IPS-18a (cell line): ENCODE measurements around the gene C10orf105.

Experiments used
- H3K27ac ChIP-seq: one replicate; pipeline ENCODE4 v1.5.1; 2013; ENCODE audit warnings: low read length
- H3K27me3 ChIP-seq: one replicate; pipeline ENCODE4 v1.6.1; 2013; ENCODE audit warnings: mild to moderate bottlenecking, low read length; ENCODE audit not compliant: control insufficient read depth, insufficient read depth
- H3K36me3 ChIP-seq: one replicate; pipeline ENCODE4 v1.6.1; 2013; ENCODE audit warnings: low read depth, low read length; ENCODE audit not compliant: control insufficient read depth
- H3K4me1 ChIP-seq: one replicate; pipeline ENCODE4 v1.6.1; 2013; ENCODE audit warnings: low read depth, low read length; ENCODE audit not compliant: control insufficient read depth
- H3K4me3 ChIP-seq: one replicate; pipeline ENCODE4 v1.5.1; 2013; ENCODE audit warnings: low read length
- H3K9ac ChIP-seq: one replicate; pipeline ENCODE4 v1.6.1; 2013; ENCODE audit warnings: mild to moderate bottlenecking, low read length, moderate library complexity
- H3K9me3 ChIP-seq: one replicate; pipeline ENCODE4 v1.6.1; 2013; ENCODE audit warnings: low read depth, low read length; ENCODE audit not compliant: control insufficient read depth

Gene C10orf105

GRCh38 chr10:71756311-71757191 lies 37.0 kb upstream of the C10orf105 start:
- Histone ChIP-seq H3K36me3 (no peaks in the 10 kb centered on the region), H3K9me3 (no peaks in the 10 kb centered on the region), H3K4me3 (no peak overlapping the region), H3K27me3 (no peaks in the 10 kb centered on the region), H3K9ac (no peak overlapping the region), H3K27ac (no peak overlapping the region), H3K4me1 (peaks cover 12% of the 10 kb centered on the region)

GRCh38 chr10:71755179-71755879 lies 35.8 kb upstream of the C10orf105 start:
- Histone ChIP-seq H3K4me1 (peaks cover 12% of the 10 kb centered on the region), H3K9ac (no peak overlapping the region), H3K27me3 (no peaks in the 10 kb centered on the region), H3K27ac (no peak overlapping the region), H3K9me3 (no peaks in the 10 kb centered on the region), H3K4me3 (no peak overlapping the region), H3K36me3 (no peaks in the 10 kb centered on the region)

- no peaks in the 10 kb centered on the region for H3K9me3 ChIP-seq
- H3K27ac ChIP-seq: no peak overlapping the region
- no peak overlapping the region for H3K9ac ChIP-seq
- no peak overlapping the region for H3K4me3 ChIP-seq
- no peaks in the 10 kb centered on the region for H3K27me3 ChIP-seq
- H3K4me1 ChIP-seq: peaks cover 12% of the 10 kb centered on the region
- no peaks in the 10 kb centered on the region for H3K36me3 ChIP-seq
Observed at GRCh38 chr10:71754562-71754961, 35.0 kb upstream of the C10orf105 start.

- H3K4me3 ChIP-seq: no peak overlapping the region
- no peak overlapping the region for H3K27ac ChIP-seq
- no peaks in the 10 kb centered on the region for H3K9me3 ChIP-seq
- H3K36me3 ChIP-seq: no peaks in the 10 kb centered on the region
- no peaks in the 10 kb centered on the region for H3K27me3 ChIP-seq
- H3K9ac ChIP-seq: no peak overlapping the region
- peaks cover 12% of the 10 kb centered on the region for H3K4me1 ChIP-seq
Observed at GRCh38 chr10:71753960-71754505, 34.5 kb upstream of the C10orf105 start.

- Histone ChIP-seq H3K27me3 (no peaks in the 10 kb centered on the region), H3K4me1 (peaks cover 13% of the 10 kb centered on the region), H3K9ac (no peak overlapping the region), H3K4me3 (no peak overlapping the region), H3K9me3 (no peaks in the 10 kb centered on the region), H3K27ac (no peak overlapping the region), H3K36me3 (no peaks in the 10 kb centered on the region)
Observed at GRCh38 chr10:71753091-71753959, 33.7 kb upstream of the C10orf105 start.

GRCh38 chr10:71752391-71753090 lies 33.0 kb upstream of the C10orf105 start:
- H3K27me3 ChIP-seq: no peaks in the 10 kb centered on the region
- no peaks in the 10 kb centered on the region for H3K36me3 ChIP-seq
- no peak overlapping the region for H3K4me3 ChIP-seq
- H3K27ac ChIP-seq: no peak overlapping the region
- H3K9me3 ChIP-seq: no peaks in the 10 kb centered on the region
- H3K4me1 ChIP-seq: peaks cover 13% of the 10 kb centered on the region
- H3K9ac ChIP-seq: no peak overlapping the region

GRCh38 chr10:71751515-71752224 lies 32.1 kb upstream of the C10orf105 start:
- H3K4me3 ChIP-seq: no peak overlapping the region
- H3K9ac ChIP-seq: no peak overlapping the region
- H3K9me3 ChIP-seq: no peaks in the 10 kb centered on the region
- H3K27ac ChIP-seq: no peak overlapping the region
- H3K4me1 ChIP-seq: peaks cover 8% of the 10 kb centered on the region
- H3K36me3 ChIP-seq: no peaks in the 10 kb centered on the region
- no peaks in the 10 kb centered on the region for H3K27me3 ChIP-seq

- Histone ChIP-seq H3K4me1 (peaks cover 12% of the 10 kb centered on the region), H3K9ac (no peak overlapping the region), H3K27me3 (no peaks in the 10 kb centered on the region), H3K36me3 (no peaks in the 10 kb centered on the region), H3K4me3 (no peak overlapping the region), H3K27ac (no peak overlapping the region), H3K9me3 (no peaks in the 10 kb centered on the region)
Observed at GRCh38 chr10:71750986-71751385, 31.4 kb upstream of the C10orf105 start.

- H3K9ac ChIP-seq: no peak overlapping the region
- H3K36me3 ChIP-seq: no peaks in the 10 kb centered on the region
- H3K9me3 ChIP-seq: no peaks in the 10 kb centered on the region
- no peaks in the 10 kb centered on the region for H3K27me3 ChIP-seq
- no peak overlapping the region for H3K27ac ChIP-seq
- no peak overlapping the region for H3K4me3 ChIP-seq
- peaks cover 12% of the 10 kb centered on the region for H3K4me1 ChIP-seq
Observed at GRCh38 chr10:71750124-71750841, 30.7 kb upstream of the C10orf105 start.

GRCh38 chr10:71749396-71749795 lies 29.8 kb upstream of the C10orf105 start:
- Histone ChIP-seq H3K4me1 (peaks cover 12% of the 10 kb centered on the region), H3K9ac (no peak overlapping the region), H3K9me3 (no peaks in the 10 kb centered on the region), H3K36me3 (no peaks in the 10 kb centered on the region), H3K27ac (no peak overlapping the region), H3K27me3 (no peaks in the 10 kb centered on the region), H3K4me3 (no peak overlapping the region)
